Activated T-cell treated with anti-CD3 and anti-CD28 coated beads, Interleukin-2, amount 50 U/mL, for 72 hours (primary cell): Measurements from ENCODE around the gene SH3PXD2B. TPM values are rescaled to one million over a fixed set of nuclear protein-coding genes. Genes with fewer than 3 reads are reported as not detected.

ENCODE experiments used
- ATAC-seq, 2 donors: fragments of 150-1000 bp; cut with Tn5 transposase; replicated peaks in 1 of 2; 2 replicates each; pipeline ENCODE4 v1.10.0; 2021; ENCODE audit warnings: moderate library complexity in 2 of 2, mild to moderate bottlenecking in 1 of 2
- DNase-seq, 2 donors: peaks; one replicate each; pipeline ENCODE4 v3.0.0; 2021 to 2022; ENCODE audit warnings: mixed read lengths in 1 of 2
- H3K27ac Mint-ChIP-seq: one replicate; pipeline ENCODE4 v1.8.0; 2022; ENCODE audit warnings: mild to moderate bottlenecking, moderate library complexity, mixed read lengths
- H3K27me3 Mint-ChIP-seq: one replicate; pipeline ENCODE4 v1.8.0; 2022; ENCODE audit warnings: low read depth, mixed read lengths
- H3K36me3 Mint-ChIP-seq, 2 donors: one replicate each; pipeline ENCODE4 v1.8.0; 2022; ENCODE audit warnings: mixed read lengths in 2 of 2, mild to moderate bottlenecking in 1 of 2; ENCODE audit not compliant: insufficient read depth in 2 of 2
- H3K4me1 Mint-ChIP-seq: one replicate; pipeline ENCODE4 v1.8.0; 2022; ENCODE audit warnings: low read depth, mixed read lengths
- H3K4me3 Mint-ChIP-seq, 2 donors: one replicate each; pipeline ENCODE4 v1.8.0; 2022; ENCODE audit warnings: mild to moderate bottlenecking in 2 of 2, mixed read lengths in 2 of 2, moderate library complexity in 2 of 2
- H3K9me3 Mint-ChIP-seq, 2 donors: one replicate each; pipeline ENCODE4 v1.8.0; 2022; ENCODE audit warnings: mixed read lengths in 2 of 2
- total RNA-seq, 2 donors: library from RNA; stranded (reverse); gene quantifications; one replicate each; pipeline ENCODE4 v1.2.3, GENCODE V29; 2022

Gene SH3PXD2B
- total RNA-seq, 2 donors from 2014 or later: 0.49 to 1.3 TPM

GRCh38 chr5:172435362-172436077 lies 18.8 kb downstream of the SH3PXD2B start:
- Mint-ChIP-seq H3K27me3 (peaks cover 1% of the 10 kb centered on the region), H3K36me3 (no peaks in the 10 kb centered on the region), H3K27ac (no peak overlapping the region), H3K4me1 (no peaks in the 10 kb centered on the region), H3K4me3 (no peak overlapping the region), H3K9me3 (no peaks in the 10 kb centered on the region)
- ATAC-seq (no peak), DNase-seq (no peak)

- ATAC-seq (no peak), DNase-seq (no peak)
- H3K4me3 Mint-ChIP-seq: no peak overlapping the region
- no peaks in the 10 kb centered on the region for H3K9me3 Mint-ChIP-seq
- no peaks in the 10 kb centered on the region for H3K4me1 Mint-ChIP-seq
- peaks cover 7% of the 10 kb centered on the region for H3K27me3 Mint-ChIP-seq
- H3K27ac Mint-ChIP-seq: no peak overlapping the region
- H3K36me3 Mint-ChIP-seq: no peaks in the 10 kb centered on the region
Measured at GRCh38 chr5:172434251-172434650, 20.1 kb downstream of the SH3PXD2B start.

DNA sequence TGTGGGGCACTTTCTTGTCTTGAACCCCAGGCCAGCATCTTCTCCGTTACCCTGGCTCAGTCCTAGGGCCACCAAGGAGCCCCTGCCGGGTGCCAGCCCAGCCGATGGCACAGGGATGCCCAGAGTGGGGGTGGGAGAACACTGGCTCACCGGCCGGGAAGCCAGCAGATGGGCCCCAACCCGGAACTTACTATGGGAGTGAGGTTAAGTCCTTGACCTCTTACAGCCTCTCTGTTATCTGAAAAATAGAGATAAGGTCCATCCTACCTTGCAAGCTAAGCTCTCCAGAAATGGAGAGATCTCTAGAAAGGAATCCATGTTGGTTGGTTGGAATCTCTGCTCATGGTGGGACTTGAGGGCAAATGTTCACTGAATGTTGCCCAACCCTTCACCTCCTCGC lies 20.8 kb downstream of the SH3PXD2B start:
- H3K36me3 Mint-ChIP-seq: no peaks in the 10 kb centered on the region
- no peak overlapping the region for H3K4me3 Mint-ChIP-seq
- no peaks in the 10 kb centered on the region for H3K4me1 Mint-ChIP-seq
- H3K27ac Mint-ChIP-seq: no peak overlapping the region
- no peak for ATAC-seq
- no peaks in the 10 kb centered on the region for H3K9me3 Mint-ChIP-seq
- H3K27me3 Mint-ChIP-seq: peaks cover 14% of the 10 kb centered on the region
- DNase-seq: no peak

- Mint-ChIP-seq H3K4me3 (no peak overlapping the region), H3K36me3 (no peaks in the 10 kb centered on the region), H3K9me3 (no peaks in the 10 kb centered on the region), H3K27ac (no peak overlapping the region), H3K4me1 (no peaks in the 10 kb centered on the region), H3K27me3 (peaks cover 18% of the 10 kb centered on the region)
- DNase-seq (no peak), ATAC-seq (no peak)
Measured at GRCh38 chr5:172433071-172433470, 21.3 kb downstream of the SH3PXD2B start.

GRCh38 chr5:172430354-172430753 lies 24.0 kb downstream of the SH3PXD2B start:
- H3K36me3 Mint-ChIP-seq: no peaks in the 10 kb centered on the region

GRCh38 chr5:172429201-172429940 lies 25.0 kb downstream of the SH3PXD2B start:
- H3K4me3 Mint-ChIP-seq: no peak overlapping the region
- DNase-seq: no peak
- H3K9me3 Mint-ChIP-seq: no peaks in the 10 kb centered on the region
- H3K4me1 Mint-ChIP-seq: no peaks in the 10 kb centered on the region
- peaks cover 29% of the 10 kb centered on the region for H3K27me3 Mint-ChIP-seq
- no peak for ATAC-seq
- no peaks in the 10 kb centered on the region for H3K36me3 Mint-ChIP-seq
- H3K27ac Mint-ChIP-seq: no peak overlapping the region

More at GRCh38 chr5:172430354-172430753, 24.0 kb downstream of the SH3PXD2B start:
- Mint-ChIP-seq H3K4me3 (no peak overlapping the region), H3K27ac (no peak overlapping the region), H3K4me1 (no peaks in the 10 kb centered on the region), H3K27me3 (peaks cover 24% of the 10 kb centered on the region), H3K9me3 (no peaks in the 10 kb centered on the region)
- DNase-seq (no peak), ATAC-seq (no peak)

- no peak overlapping the region for H3K4me3 Mint-ChIP-seq
- H3K27ac Mint-ChIP-seq: no peak overlapping the region
- no peaks in the 10 kb centered on the region for H3K4me1 Mint-ChIP-seq
- H3K9me3 Mint-ChIP-seq: no peaks in the 10 kb centered on the region
- H3K36me3 Mint-ChIP-seq: no peaks in the 10 kb centered on the region
- no peak for ATAC-seq
- no peak for DNase-seq
- H3K27me3 Mint-ChIP-seq: peaks cover 35% of the 10 kb centered on the region
Measured at GRCh38 chr5:172428224-172429166, 25.8 kb downstream of the SH3PXD2B start.

- H3K9me3 Mint-ChIP-seq: no peaks in the 10 kb centered on the region
- peaks cover 35% of the 10 kb centered on the region for H3K27me3 Mint-ChIP-seq
- H3K4me3 Mint-ChIP-seq: no peak overlapping the region
- DNase-seq: no peak
- no peak overlapping the region for H3K27ac Mint-ChIP-seq
- H3K36me3 Mint-ChIP-seq: no peaks in the 10 kb centered on the region
- H3K4me1 Mint-ChIP-seq: no peaks in the 10 kb centered on the region
- no peak for ATAC-seq
Measured at GRCh38 chr5:172427202-172427601, 27.1 kb downstream of the SH3PXD2B start.

DNA sequence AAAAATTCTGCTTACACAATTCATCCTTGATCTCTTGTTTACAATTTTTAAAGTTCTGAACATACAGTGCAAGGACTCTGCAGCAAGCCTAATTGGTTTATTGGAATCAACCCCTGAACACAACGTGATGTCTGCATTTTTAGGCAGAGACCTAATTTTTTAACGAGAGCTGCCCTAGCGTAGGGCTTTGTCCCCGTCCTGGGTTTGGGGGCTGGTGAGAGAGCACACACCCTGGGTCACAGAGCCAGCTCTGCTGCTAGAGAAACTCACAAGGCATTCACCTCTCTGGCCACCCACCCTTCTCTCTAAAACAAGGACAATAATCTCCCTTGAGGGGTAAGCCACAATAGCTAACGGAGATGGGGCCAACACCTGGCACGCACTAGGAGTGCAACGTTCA lies 28.2 kb downstream of the SH3PXD2B start:
- DNase-seq (no peak), ATAC-seq (no peak)
- Mint-ChIP-seq H3K27me3 (peaks cover 35% of the 10 kb centered on the region), H3K4me3 (no peak overlapping the region), H3K27ac (no peak overlapping the region), H3K9me3 (no peaks in the 10 kb centered on the region), H3K36me3 (no peaks in the 10 kb centered on the region), H3K4me1 (no peaks in the 10 kb centered on the region)

DNA sequence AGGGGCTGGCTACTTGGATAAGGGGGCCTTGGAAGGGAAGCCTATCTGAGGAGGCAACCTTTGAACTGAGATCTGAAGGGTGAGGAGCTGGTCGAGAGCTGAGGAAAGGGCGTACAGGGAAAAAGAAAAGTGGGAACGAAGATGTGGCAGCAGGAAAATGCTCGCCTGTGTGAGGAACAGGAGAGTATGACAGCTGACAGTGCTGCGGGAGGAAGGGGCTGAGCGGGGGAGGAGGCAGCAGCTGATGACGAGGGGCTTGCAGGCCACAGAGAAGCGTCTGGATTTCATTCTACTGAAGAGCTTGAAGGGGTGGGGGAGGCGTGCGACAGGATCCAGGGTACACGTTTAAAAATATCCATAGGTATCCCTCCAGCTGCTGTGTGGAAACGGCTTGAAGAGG lies 28.9 kb downstream of the SH3PXD2B start:
- no peaks in the 10 kb centered on the region for H3K36me3 Mint-ChIP-seq
- H3K27ac Mint-ChIP-seq: no peak overlapping the region
- no peak for DNase-seq
- no peak overlapping the region for H3K4me3 Mint-ChIP-seq
- H3K27me3 Mint-ChIP-seq: peaks cover 32% of the 10 kb centered on the region
- ATAC-seq: no peak
- H3K4me1 Mint-ChIP-seq: no peaks in the 10 kb centered on the region
- no peaks in the 10 kb centered on the region for H3K9me3 Mint-ChIP-seq

- H3K9me3 Mint-ChIP-seq: no peaks in the 10 kb centered on the region
- no peak for DNase-seq
- no peak overlapping the region for H3K27ac Mint-ChIP-seq
- H3K27me3 Mint-ChIP-seq: peaks cover 28% of the 10 kb centered on the region
- H3K4me1 Mint-ChIP-seq: no peaks in the 10 kb centered on the region
- no peak for ATAC-seq
- H3K36me3 Mint-ChIP-seq: no peaks in the 10 kb centered on the region
- no peak overlapping the region for H3K4me3 Mint-ChIP-seq
Measured at GRCh38 chr5:172424808-172425207, 29.5 kb downstream of the SH3PXD2B start.

DNA sequence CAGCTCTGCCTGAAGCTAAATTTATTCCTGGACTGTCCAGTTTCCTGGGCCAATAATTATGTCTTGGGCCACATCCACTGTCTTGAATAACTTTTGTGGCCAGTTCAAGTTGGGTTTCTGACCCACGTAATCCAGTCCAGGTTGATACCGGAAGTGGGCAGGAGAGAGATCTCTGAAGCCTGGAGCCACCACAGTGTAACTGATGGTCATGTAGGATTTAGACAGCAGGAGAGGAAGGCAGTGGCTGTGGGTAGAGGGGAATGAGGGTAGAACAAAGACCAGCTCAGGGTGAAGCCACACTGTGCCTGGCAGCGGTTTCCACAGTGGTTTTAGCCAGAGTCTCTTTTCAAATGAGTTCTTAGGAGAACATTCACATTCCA lies 30.2 kb downstream of the SH3PXD2B start:
- peaks cover 27% of the 10 kb centered on the region for H3K27me3 Mint-ChIP-seq

More for the DNA sequence above, 30.2 kb downstream of the SH3PXD2B start:
- Mint-ChIP-seq H3K36me3 (no peaks in the 10 kb centered on the region), H3K4me3 (no peak overlapping the region), H3K9me3 (no peaks in the 10 kb centered on the region), H3K27ac (no peak overlapping the region), H3K4me1 (no peaks in the 10 kb centered on the region)
- DNase-seq (no peak), ATAC-seq (no peak)
